Measurements from ENCODE around the gene TRMT61B.

DNA sequence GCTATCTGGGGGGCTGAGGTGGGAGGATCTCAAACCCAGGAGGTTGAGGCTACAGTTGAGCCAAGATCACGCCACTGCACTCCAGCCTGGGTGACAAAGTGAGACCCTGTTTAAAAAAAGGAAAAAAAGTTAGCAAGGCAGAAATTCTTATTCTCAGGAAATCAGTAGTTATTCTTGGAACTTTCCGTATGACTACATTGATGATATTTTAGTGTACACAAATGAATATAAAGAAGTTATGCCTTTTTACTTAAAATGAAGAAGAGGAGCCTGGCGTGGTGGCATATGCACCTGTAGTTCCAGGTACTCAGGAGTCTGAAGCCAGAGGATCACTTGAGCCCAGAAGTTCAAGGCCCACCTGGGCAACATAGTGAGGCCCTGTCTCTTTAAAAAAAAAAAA is 52.1 kb downstream of the TRMT61B start:
- TF ChIP-seq, protein P1, sequence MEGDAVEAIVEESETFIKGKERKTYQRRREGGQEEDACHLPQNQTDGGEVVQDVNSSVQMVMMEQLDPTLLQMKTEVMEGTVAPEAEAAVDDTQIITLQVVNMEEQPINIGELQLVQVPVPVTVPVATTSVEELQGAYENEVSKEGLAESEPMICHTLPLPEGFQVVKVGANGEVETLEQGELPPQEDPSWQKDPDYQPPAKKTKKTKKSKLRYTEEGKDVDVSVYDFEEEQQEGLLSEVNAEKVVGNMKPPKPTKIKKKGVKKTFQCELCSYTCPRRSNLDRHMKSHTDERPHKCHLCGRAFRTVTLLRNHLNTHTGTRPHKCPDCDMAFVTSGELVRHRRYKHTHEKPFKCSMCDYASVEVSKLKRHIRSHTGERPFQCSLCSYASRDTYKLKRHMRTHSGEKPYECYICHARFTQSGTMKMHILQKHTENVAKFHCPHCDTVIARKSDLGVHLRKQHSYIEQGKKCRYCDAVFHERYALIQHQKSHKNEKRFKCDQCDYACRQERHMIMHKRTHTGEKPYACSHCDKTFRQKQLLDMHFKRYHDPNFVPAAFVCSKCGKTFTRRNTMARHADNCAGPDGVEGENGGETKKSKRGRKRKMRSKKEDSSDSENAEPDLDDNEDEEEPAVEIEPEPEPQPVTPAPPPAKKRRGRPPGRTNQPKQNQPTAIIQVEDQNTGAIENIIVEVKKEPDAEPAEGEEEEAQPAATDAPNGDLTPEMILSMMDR (IDR thresholded peaks at IDR 0.05): no peak
- TF ChIP-seq POLR2A (IDR thresholded peaks at IDR 0.05): no peak

All from transverse colon (tissue), 3 donors.